ENCODE data around the gene C2orf81. TPM values are rescaled to one million over a fixed set of nuclear protein-coding genes. Genes with fewer than 3 reads are reported as not detected.

C2orf81 gene
- total RNA-seq, 1 donor from 2014 or later: 1.6 TPM

DNA sequence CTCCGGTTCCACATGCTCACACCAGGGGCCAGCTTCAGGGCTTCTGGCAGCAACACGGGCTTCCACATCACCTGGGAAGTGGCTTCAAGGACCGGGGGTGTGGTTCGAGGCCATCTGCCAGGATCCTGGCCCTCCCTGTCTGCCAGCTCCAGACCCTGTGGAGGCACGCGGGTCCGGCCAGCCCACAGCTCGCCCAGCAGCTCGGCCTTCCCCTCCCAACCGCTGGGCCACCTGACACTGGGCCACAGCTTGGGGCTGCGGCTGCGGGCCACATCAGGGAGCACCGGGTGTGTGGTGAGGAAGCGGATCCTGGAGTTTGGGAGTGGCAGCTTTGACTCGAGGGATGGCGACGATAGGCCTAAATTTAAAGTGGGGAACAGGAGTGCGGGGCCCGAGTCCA lies 7.0 kb downstream of the C2orf81 start:
- Mint-ChIP-seq H3K36me3 (ENCODE audit: low read depth) (no peaks in the 10 kb centered on the region), H3K27me3 (ENCODE audit: low read depth) (peaks cover 12% of the 10 kb centered on the region), H3K4me1 (ENCODE audit: low read depth) (peaks cover 10% of the 10 kb centered on the region), H3K4me3 (ENCODE audit: low read depth) (no peak overlapping the region), H3K27ac (no peak overlapping the region), H3K9me3 (no peaks in the 10 kb centered on the region)
- no peak for DNase-seq (ENCODE audit: low spot score)
- intact Hi-C loops (cut with micrococcal nuclease): no loop called here

DNA sequence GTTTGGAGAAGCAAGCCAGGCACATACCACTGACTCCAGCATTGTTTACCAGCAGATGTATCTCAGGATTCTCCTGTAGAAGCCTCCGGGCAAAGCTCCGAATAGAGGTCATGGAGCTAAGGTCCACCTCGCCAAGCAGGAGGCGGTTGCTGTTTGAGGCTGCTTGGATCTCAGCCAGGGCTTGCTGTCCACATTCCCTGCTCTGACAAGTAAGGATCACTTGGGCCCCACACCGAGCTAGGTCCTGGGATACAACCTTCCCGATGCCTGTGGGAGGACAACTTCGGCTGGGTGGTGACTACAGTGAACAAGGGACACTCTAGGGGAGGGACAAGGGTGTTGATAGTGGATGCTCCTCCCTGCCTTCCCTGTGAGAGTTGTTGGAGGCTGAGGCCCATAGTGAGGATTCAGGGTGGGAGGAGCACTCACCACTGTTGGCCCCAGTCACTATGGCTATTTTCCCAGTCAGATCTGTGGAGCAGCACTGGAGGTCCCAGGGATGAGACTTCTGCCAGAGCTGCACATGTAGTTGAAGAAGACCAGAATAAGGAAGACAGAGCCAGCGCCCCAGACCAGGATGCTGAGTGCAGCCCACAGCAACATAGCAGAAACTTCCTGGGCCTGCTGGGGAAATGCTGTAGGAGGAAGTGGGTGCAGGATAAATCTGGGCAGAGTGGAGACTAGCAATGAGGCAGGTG lies 8.3 kb downstream of the C2orf81 start:
- no peaks in the 10 kb centered on the region for H3K36me3 Mint-ChIP-seq (ENCODE audit: low read depth)
- peaks cover 10% of the 10 kb centered on the region for H3K4me1 Mint-ChIP-seq (ENCODE audit: low read depth)
- H3K27me3 Mint-ChIP-seq (ENCODE audit: low read depth): peaks cover 21% of the 10 kb centered on the region
- H3K27ac Mint-ChIP-seq: no peak overlapping the region
- H3K4me3 Mint-ChIP-seq (ENCODE audit: low read depth): no peak overlapping the region
- intact Hi-C loops (cut with micrococcal nuclease): no loop called here
- no peak for DNase-seq (ENCODE audit: low spot score)
- H3K9me3 Mint-ChIP-seq: no peaks in the 10 kb centered on the region

DNA sequence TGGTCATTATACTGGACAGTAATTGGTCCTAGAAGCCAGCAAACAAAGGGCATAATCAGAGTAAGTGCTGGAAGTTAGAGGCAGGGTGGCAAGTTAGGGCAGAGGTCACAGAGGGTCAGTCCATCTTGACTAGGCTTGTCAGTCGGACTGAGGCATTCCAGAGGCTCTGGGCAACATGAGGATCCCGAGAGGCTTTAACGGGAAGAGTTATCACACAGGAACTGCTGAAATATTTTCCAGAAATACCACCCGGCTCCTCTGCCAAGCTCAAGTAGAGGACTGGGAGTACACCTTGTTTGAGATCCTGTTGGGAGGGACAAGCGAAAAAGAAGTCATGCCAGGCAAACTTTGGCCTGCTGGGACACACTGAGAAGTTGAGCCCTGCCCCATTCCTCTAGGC lies 13.7 kb downstream of the C2orf81 start:
- peaks cover 20% of the 10 kb centered on the region for H3K27me3 Mint-ChIP-seq (ENCODE audit: low read depth)
- H3K4me3 Mint-ChIP-seq (ENCODE audit: low read depth): no peak overlapping the region
- no peaks in the 10 kb centered on the region for H3K36me3 Mint-ChIP-seq (ENCODE audit: low read depth)
- no peak overlapping the region for H3K27ac Mint-ChIP-seq
- H3K4me1 Mint-ChIP-seq (ENCODE audit: low read depth): no peaks in the 10 kb centered on the region
- intact Hi-C loops (cut with micrococcal nuclease): no loop called here
- no peak for DNase-seq (ENCODE audit: low spot score)
- H3K9me3 Mint-ChIP-seq: no peaks in the 10 kb centered on the region

DNA sequence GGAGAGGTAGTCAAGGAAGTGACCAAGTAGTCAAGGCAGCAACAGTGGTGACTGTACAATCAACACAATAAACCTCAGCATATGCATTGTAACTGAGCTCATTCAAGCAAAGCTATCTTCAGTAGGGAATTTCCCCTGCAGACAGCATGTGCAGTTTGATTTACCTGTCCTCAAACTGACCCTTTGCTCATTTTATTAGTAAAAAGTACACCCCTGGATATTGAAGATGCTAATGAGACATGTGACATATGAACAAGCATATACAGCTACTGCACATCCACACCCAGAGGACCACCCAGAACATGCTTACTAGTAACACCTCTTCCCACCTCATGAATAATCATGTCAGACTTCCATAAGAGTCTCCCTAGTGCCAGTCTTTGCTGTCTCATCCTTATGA lies 15.4 kb downstream of the C2orf81 start:
- intact Hi-C loops (cut with micrococcal nuclease): no loop called here
- H3K27me3 Mint-ChIP-seq (ENCODE audit: low read depth): peaks cover 21% of the 10 kb centered on the region
- no peak for DNase-seq (ENCODE audit: low spot score)
- H3K27ac Mint-ChIP-seq: no peak overlapping the region
- H3K4me1 Mint-ChIP-seq (ENCODE audit: low read depth): no peaks in the 10 kb centered on the region
- no peak overlapping the region for H3K4me3 Mint-ChIP-seq (ENCODE audit: low read depth)
- H3K36me3 Mint-ChIP-seq (ENCODE audit: low read depth): no peaks in the 10 kb centered on the region
- no peaks in the 10 kb centered on the region for H3K9me3 Mint-ChIP-seq

DNA sequence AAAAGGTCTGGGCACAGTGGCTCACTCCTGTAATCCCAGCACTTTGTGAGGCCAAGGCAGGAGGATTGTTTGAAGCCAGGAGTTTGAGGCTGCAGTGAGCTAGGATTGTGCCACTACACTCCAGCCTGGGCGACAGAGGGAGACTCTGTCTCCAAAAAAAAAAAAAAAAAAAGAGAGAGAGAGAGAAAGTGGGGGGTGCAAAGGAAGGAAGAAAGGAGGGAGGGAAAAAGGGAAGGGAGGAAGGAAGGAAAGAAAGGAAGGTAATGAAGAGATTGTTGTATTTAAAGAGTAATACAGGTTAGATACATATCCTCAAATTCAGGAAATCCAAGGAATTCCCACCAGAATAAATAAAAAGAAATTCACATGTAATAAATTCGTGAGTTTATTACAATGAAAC lies 19.5 kb downstream of the C2orf81 start:
- intact Hi-C loops (cut with micrococcal nuclease): no loop called here
- H3K27ac Mint-ChIP-seq: no peak overlapping the region
- H3K36me3 Mint-ChIP-seq (ENCODE audit: low read depth): no peaks in the 10 kb centered on the region
- no peak for DNase-seq (ENCODE audit: low spot score)
- no peak overlapping the region for H3K4me3 Mint-ChIP-seq (ENCODE audit: low read depth)
- peaks cover 4% of the 10 kb centered on the region for H3K4me1 Mint-ChIP-seq (ENCODE audit: low read depth)
- H3K27me3 Mint-ChIP-seq (ENCODE audit: low read depth): peaks cover 8% of the 10 kb centered on the region
- no peaks in the 10 kb centered on the region for H3K9me3 Mint-ChIP-seq

DNA sequence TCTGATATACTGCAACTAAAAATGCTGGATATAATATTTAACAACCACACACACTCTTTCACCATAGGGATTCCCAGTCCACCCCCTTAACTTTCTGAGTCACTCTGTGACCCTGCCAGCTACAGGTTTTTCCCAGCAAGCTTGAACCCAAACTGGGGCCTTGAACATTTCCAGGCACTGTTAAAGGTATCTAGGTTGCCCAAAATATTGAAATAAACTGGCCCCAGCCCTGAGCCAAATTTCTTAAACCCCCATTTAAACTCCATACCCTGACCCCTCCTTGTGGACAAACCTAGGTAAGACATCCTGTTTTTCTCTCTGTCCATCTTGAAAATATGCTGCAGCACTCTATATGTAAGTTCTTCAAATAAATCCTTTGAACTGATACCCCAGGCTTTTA lies 21.6 kb downstream of the C2orf81 start:
- H3K4me3 Mint-ChIP-seq (ENCODE audit: low read depth): no peak overlapping the region
- no peak overlapping the region for H3K27ac Mint-ChIP-seq
- DNase-seq (ENCODE audit: low spot score): no peak
- no peaks in the 10 kb centered on the region for H3K36me3 Mint-ChIP-seq (ENCODE audit: low read depth)
- intact Hi-C loops (cut with micrococcal nuclease): no loop called here
- peaks cover 4% of the 10 kb centered on the region for H3K4me1 Mint-ChIP-seq (ENCODE audit: low read depth)
- peaks cover 5% of the 10 kb centered on the region for H3K27me3 Mint-ChIP-seq (ENCODE audit: low read depth)
- H3K9me3 Mint-ChIP-seq: no peaks in the 10 kb centered on the region

DNA sequence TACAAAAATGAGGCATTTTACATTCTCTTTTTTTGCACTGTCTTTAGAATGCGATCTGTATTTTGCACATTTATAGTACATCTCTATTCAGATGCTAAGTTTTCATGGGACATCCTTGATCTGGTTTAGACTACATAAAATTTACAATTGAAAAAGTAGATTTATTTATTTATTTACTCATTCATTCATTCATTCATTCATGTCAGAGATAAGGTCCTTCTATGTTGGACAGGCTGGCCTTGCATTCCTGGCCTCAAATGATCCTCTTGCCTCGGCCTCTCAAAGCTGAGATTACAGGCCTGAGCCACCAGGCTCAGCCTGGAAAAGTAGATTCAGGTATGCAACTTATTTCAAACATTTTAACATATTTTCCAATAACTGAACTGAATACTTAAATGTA lies 25.3 kb downstream of the C2orf81 start:
- intact Hi-C loops (cut with micrococcal nuclease): no loop called here
- Mint-ChIP-seq H3K27me3 (ENCODE audit: low read depth) (peaks cover 6% of the 10 kb centered on the region), H3K4me1 (ENCODE audit: low read depth) (peaks cover 7% of the 10 kb centered on the region), H3K27ac (no peak overlapping the region), H3K36me3 (ENCODE audit: low read depth) (no peaks in the 10 kb centered on the region), H3K9me3 (no peaks in the 10 kb centered on the region), H3K4me3 (ENCODE audit: low read depth) (no peak overlapping the region)
- no peak for DNase-seq (ENCODE audit: low spot score)

DNA sequence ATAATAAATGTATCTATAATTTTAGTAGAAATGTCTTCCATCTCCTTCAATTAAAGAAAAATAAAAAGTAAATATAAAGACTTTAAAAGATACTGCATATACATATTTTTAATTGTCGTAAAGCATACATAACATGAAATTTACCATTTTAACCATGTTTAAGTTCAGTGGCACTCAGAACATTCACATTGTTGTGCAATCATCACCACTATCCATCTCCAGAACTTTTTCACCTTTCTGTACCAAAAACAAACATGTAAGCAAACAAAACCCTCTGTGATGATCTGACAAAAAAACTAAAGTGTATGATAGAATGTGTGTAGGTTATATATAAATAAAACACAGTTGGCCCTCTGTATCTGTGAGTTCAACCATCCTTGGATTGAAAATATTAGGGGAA lies 27.9 kb downstream of the C2orf81 start:
- Mint-ChIP-seq H3K4me3 (ENCODE audit: low read depth) (no peak overlapping the region), H3K4me1 (ENCODE audit: low read depth) (peaks cover 9% of the 10 kb centered on the region), H3K36me3 (ENCODE audit: low read depth) (no peaks in the 10 kb centered on the region), H3K9me3 (no peaks in the 10 kb centered on the region), H3K27me3 (ENCODE audit: low read depth) (peaks cover 6% of the 10 kb centered on the region), H3K27ac (no peak overlapping the region)
- DNase-seq (ENCODE audit: low spot score): no peak
- intact Hi-C loops (cut with micrococcal nuclease): loop anchor here (5.0 kb wide), 1 partner anchor 141 kb away; no protein-coding TSS in a partner anchor

DNA sequence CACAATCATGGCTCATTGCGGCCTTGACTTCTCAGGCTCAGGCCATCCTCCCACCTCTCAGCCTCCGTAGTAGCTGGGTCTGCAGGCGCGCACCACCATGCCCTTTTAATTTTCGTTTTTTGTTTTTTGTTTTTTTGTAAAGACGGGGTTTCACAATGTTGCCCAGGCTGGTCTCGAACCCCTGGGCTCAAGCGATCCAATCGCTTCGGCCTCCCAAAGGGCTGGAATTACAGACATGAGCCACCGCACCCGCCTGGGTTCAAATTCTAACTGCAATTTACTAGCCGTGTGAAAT lies 29.0 kb downstream of the C2orf81 start:
- DNase-seq (ENCODE audit: low spot score): no peak
- peaks cover 9% of the 10 kb centered on the region for H3K4me1 Mint-ChIP-seq (ENCODE audit: low read depth)
- no peaks in the 10 kb centered on the region for H3K36me3 Mint-ChIP-seq (ENCODE audit: low read depth)
- intact Hi-C loops (cut with micrococcal nuclease): loop anchor here (5.0 kb wide), 1 partner anchor 140 kb away; no protein-coding TSS in a partner anchor
- no peak overlapping the region for H3K27ac Mint-ChIP-seq
- peaks cover 6% of the 10 kb centered on the region for H3K27me3 Mint-ChIP-seq (ENCODE audit: low read depth)
- H3K4me3 Mint-ChIP-seq (ENCODE audit: low read depth): peak overlapping the region; percentile 20
- no peaks in the 10 kb centered on the region for H3K9me3 Mint-ChIP-seq

DNA sequence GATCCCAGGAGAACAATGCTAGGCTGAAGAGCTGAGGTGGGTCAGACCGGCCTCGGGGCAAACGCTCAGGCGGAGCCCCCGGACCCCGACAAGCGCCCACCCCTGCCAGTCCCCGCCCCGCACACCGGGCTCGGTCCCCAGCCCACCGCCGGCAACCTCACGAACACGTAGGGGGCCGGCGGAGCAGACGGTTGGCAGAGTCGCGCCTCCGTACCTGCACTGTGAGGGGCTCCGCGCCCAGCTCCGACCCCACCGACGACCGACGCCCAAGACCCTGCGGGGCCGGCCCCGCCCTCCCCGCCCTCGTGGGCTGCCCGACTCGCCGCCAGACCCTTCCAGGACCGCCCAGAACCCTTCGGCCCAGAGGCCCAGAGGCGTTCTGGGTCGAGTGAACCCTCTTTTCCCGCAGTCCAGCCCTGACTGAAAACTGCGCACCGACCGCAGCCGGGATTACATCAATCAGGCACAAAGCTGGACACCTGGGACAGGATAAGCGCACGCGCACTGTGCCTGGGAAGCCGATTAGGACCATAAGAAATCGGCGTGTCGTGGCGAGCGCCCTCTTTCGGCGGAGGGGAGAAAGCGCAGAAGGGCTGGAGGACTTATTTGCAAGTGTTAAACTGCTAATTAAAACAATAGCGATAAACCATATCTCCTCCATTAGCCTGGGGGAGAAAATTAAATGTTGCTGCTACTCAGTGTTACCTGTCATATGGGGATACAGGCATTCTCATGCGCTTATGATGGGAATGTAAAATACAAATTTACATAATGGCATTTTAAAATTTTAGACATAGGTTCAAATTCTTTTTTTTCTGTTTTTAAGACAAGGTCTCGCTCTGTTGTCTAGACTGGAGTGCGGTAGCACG lies 29.6 kb downstream of the C2orf81 start:
- H3K27ac Mint-ChIP-seq: peak overlapping the region; percentile 98

DNA sequence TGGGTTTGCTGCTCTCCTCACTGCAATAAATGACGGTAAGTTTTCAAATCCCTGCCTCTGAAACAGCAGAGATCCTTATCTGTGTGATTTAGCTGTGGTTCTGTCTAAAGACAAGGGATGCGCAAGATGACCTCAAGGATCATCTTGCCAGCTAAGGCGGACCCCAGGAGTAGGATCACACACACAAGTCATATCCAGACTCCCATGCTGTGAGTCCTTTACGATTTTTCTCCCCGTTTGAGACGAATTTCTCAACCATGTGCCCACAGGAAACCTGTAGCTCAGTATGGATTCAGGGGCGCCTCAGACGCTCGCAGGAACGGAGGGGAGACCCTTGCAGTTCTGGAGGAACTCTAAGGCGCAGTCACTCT lies 30.2 kb downstream of the C2orf81 start:
- intact Hi-C loops (cut with micrococcal nuclease): loop anchor here (5.0 kb wide), 1 partner anchor 139 kb away; no protein-coding TSS in a partner anchor
- H3K4me1 Mint-ChIP-seq (ENCODE audit: low read depth): peaks cover 9% of the 10 kb centered on the region
- peak; percentile 18 for DNase-seq (ENCODE audit: low spot score)
- peak overlapping the region; percentile 92 for H3K4me3 Mint-ChIP-seq (ENCODE audit: low read depth)
- peaks cover 6% of the 10 kb centered on the region for H3K27me3 Mint-ChIP-seq (ENCODE audit: low read depth)
- H3K36me3 Mint-ChIP-seq (ENCODE audit: low read depth): no peaks in the 10 kb centered on the region
- H3K27ac Mint-ChIP-seq: peak overlapping the region; percentile 76
- no peaks in the 10 kb centered on the region for H3K9me3 Mint-ChIP-seq

More for the DNA sequence above, 29.6 kb downstream of the C2orf81 start:
- H3K9me3 Mint-ChIP-seq: no peaks in the 10 kb centered on the region
- H3K4me3 Mint-ChIP-seq (ENCODE audit: low read depth): peak overlapping the region; percentile 92
- peaks cover 9% of the 10 kb centered on the region for H3K4me1 Mint-ChIP-seq (ENCODE audit: low read depth)
- no peaks in the 10 kb centered on the region for H3K36me3 Mint-ChIP-seq (ENCODE audit: low read depth)
- DNase-seq (ENCODE audit: low spot score): peak; percentile 90
- H3K27me3 Mint-ChIP-seq (ENCODE audit: low read depth): peaks cover 6% of the 10 kb centered on the region
- intact Hi-C loops (cut with micrococcal nuclease): loop anchor here (5.0 kb wide), 1 partner anchor 140 kb away; no protein-coding TSS in a partner anchor

DNA sequence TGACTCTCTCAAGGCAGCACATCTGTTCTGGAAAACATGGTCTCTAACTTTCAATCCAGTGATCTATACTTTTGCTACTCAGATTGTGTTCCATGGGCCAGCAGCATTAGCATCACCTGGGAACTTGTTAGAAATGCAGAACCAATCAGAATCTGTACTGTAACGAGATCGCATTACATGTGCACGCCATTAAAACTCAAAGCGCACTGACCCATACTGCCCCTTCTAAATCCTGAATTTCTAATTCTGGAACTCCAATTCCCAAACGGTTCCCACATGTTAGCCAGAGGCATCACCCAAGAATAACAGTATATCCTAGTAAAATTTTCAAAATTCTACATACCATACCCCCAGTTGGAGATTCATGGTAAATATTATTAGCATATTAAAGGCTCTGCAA lies 30.8 kb downstream of the C2orf81 start:
- DNase-seq (ENCODE audit: low spot score): no peak
- Mint-ChIP-seq H3K27me3 (ENCODE audit: low read depth) (peaks cover 6% of the 10 kb centered on the region), H3K4me3 (ENCODE audit: low read depth) (peak overlapping the region; percentile 92), H3K36me3 (ENCODE audit: low read depth) (no peaks in the 10 kb centered on the region), H3K27ac (peak overlapping the region; percentile 18), H3K4me1 (ENCODE audit: low read depth) (peaks cover 9% of the 10 kb centered on the region), H3K9me3 (no peaks in the 10 kb centered on the region)
- intact Hi-C loops (cut with micrococcal nuclease): loop anchor here (5.0 kb wide), 1 partner anchor 138 kb away; no protein-coding TSS in a partner anchor

DNA sequence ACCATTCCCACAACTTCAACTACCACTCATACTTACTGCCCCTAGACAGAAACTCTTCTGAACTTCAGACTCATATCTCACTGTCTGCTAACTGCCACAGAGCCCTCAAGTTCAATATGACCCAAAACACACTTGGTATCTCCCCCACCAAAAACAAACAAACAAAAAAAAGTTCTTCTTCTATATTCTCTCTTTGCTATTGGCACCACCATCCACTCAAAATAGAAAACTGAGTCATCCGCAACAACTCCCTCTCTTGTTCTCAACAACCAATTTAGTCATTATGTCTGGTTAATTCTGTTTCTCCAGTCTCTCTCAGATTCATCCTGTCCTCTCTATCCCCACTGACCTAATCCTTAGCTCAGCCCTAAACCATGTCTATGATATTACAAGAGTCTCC lies 34.1 kb downstream of the C2orf81 start:
- no peak for DNase-seq (ENCODE audit: low spot score)
- H3K36me3 Mint-ChIP-seq (ENCODE audit: low read depth): no peaks in the 10 kb centered on the region
- no peak overlapping the region for H3K27ac Mint-ChIP-seq
- no peaks in the 10 kb centered on the region for H3K9me3 Mint-ChIP-seq
- H3K4me1 Mint-ChIP-seq (ENCODE audit: low read depth): peaks cover 8% of the 10 kb centered on the region
- H3K4me3 Mint-ChIP-seq (ENCODE audit: low read depth): no peak overlapping the region
- intact Hi-C loops (cut with micrococcal nuclease): no loop called here
- H3K27me3 Mint-ChIP-seq (ENCODE audit: low read depth): no peaks in the 10 kb centered on the region

Data from activated T-helper 2 cell treated with anti-CD3 and anti-CD28 coated beads, Interferon-gamma antibody, Interleukin-2, Interleukin-4, amounts not matched to agents 10 μg/mL and 5 μg/mL and 100 μg/mL, durations not matched to agents 14 hours and 24 hours and 36 hours (primary cell).